ENCODE measurements around the gene C2CD4C. TPM values are rescaled to one million over a fixed set of nuclear protein-coding genes. Genes with fewer than 3 reads are reported as not detected.

C2CD4C gene
- total RNA-seq, 1 experiment from 2014 or later = 14.6 TPM

- WGBS (ENCODE audit: extremely low coverage, insufficient read length, low lambda C conversion rate) = no CpG with 5 or more reads among the region's 23 CpGs
- Histone ChIP-seq H4K8ac (replicated peaks; ENCODE audit: insufficient read length, low read depth, low read length) (no peak overlapping the region), H3K9ac (ENCODE audit: extremely low read depth, insufficient read length, low read length) (no peak overlapping the region), H2BK120ac (ENCODE audit: low read depth, low read length, poor library complexity, severe bottlenecking) (no peak overlapping the region), H4K20me1 (ENCODE audit: control insufficient read depth, insufficient read depth, insufficient read length) (no peaks in the 10 kb centered on the region), H3K4me2 (ENCODE audit: insufficient read depth, insufficient read length, low read length) (no peak overlapping the region), H3K27ac (ENCODE audit: insufficient read length, low read depth, low read length) (no peak overlapping the region), H2BK15ac (ENCODE audit: low read depth, low read length) (no peak overlapping the region), H2BK20ac (ENCODE audit: low read depth, low read length, poor library complexity, severe bottlenecking) (no peak overlapping the region), H3K56ac (ENCODE audit: insufficient read length, low read depth, low read length) (no peak overlapping the region), H3K23ac (ENCODE audit: insufficient read length, low read depth, low read length) (no peak overlapping the region), H2AK5ac (ENCODE audit: insufficient read length, low read length) (no peak overlapping the region), H2BK12ac (ENCODE audit: insufficient read length, low read depth, low read length) (no peak overlapping the region), H3K79me1 (ENCODE audit: insufficient read depth, low read depth, low read length, poor library complexity, severe bottlenecking) (no peaks in the 10 kb centered on the region), H4K5ac (ENCODE audit: insufficient read length, low read depth, low read length) (no peak overlapping the region), H2AFZ (ENCODE audit: low read length) (no peak overlapping the region), H3K18ac (ENCODE audit: insufficient read length, low read depth, low read length) (no peak overlapping the region), H3K4ac (ENCODE audit: low read depth, low read length) (no peak overlapping the region), H3T11ph (ENCODE audit: low read length) (no peak overlapping the region), H3K14ac (ENCODE audit: insufficient read depth, low read length) (no peak overlapping the region), H3K9me3 (ENCODE audit: control insufficient read depth, low read depth, low read length) (no peaks in the 10 kb centered on the region), H3K79me2 (ENCODE audit: insufficient read depth, low read length) (no peaks in the 10 kb centered on the region), H3K4me1 (ENCODE audit: insufficient read depth, low read length) (no peaks in the 10 kb centered on the region), H3K23me2 (ENCODE audit: insufficient read length, low read depth, low read length, poor library complexity, severe bottlenecking) (no peaks in the 10 kb centered on the region), H2BK5ac (ENCODE audit: insufficient read length, low read length) (no peak overlapping the region), H4K91ac (ENCODE audit: insufficient read length, low read depth, low read length) (no peak overlapping the region), H3K27me3 (ENCODE audit: insufficient read depth, low read length) (no peaks in the 10 kb centered on the region)
- Mint-ChIP-seq H3K36me3 (ENCODE audit: insufficient read depth in 1 of 3, low read depth in 3 of 3) (peaks cover 0 to 2% (median 1%) of the 10 kb centered on the region in 3 experiments; a peak in 4 of 7 replicates), H3K4me3 (no peak overlapping the region), H3K9me3 (peaks cover 3 to 4% of the 10 kb centered on the region in 2 experiments; a peak in 3 of 5 replicates), H3K4me1 (peaks cover 3 to 6% of the 10 kb centered on the region in 2 experiments; a peak in 3 of 4 replicates), H3K27me3 (ENCODE audit: low read depth) (peaks cover 34% of the 10 kb centered on the region), H3K27ac (peak overlapping the region in 1 of 3 experiments; percentile 67; a peak in 1 of 7 replicates)
- no peak for DNase-seq
- TF ChIP-seq CTCF (conservative IDR thresholded peaks at IDR 0.05) = no peak
Observed at GRCh38 chr19:374183-374885, 34.6 kb downstream of the C2CD4C start.
